Measurements from ENCODE around the gene CHCHD1.
A peak's percentile ranks its signal among the peaks of the same experiment; 100 is the strongest.
"Not testable (repeated sequence)": the region's sequence is repeated elsewhere in the genome, so short reads cannot be mapped to it uniquely, and the experiment has no call there.

The CHCHD1 gene

DNA sequence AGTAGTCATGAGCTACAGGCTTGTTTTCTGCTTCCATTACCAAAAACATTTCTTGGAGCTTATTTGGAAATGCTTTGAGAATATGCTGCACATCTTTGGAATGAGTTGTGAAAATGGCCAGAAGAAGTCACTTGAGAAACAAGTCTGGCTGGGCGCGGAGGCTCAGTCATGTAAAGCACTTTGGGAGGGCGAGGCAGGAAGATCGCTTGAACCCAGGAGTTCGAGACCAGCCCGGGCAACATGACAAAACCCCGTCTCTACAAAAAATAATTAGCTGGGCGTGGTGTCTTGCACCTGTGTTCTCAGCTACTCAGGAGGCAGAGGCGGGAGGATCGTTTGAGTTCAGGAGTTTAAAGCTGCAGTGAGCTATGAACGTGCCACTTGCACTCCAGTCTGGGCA is 882 bp upstream of the CHCHD1 start:
- no peaks in the 10 kb centered on the region for H3K9me3 ChIP-seq (ENCODE audit: control insufficient read depth, low read length)
- peaks cover 24% of the 10 kb centered on the region for H3K4me1 ChIP-seq (ENCODE audit: control insufficient read depth, insufficient read depth, low read length, poor library complexity, severe bottlenecking)
- peaks cover 15% of the 10 kb centered on the region for H3K36me3 ChIP-seq (ENCODE audit: control insufficient read depth, insufficient read depth, low read length)
- H3K27ac ChIP-seq (ENCODE audit: insufficient read depth, low read length, poor library complexity, severe bottlenecking) = no peak overlapping the region
- H3K27me3 ChIP-seq (replicated peaks; ENCODE audit: control insufficient read depth, insufficient read depth, low read length, poor library complexity, severe bottlenecking) = no peaks in the 10 kb centered on the region
- no peak for DNase-seq
- peak overlapping the region; percentile 84 for H3K4me3 ChIP-seq (ENCODE audit: insufficient read depth, low read depth, low read length, poor library complexity, severe bottlenecking)

DNA sequence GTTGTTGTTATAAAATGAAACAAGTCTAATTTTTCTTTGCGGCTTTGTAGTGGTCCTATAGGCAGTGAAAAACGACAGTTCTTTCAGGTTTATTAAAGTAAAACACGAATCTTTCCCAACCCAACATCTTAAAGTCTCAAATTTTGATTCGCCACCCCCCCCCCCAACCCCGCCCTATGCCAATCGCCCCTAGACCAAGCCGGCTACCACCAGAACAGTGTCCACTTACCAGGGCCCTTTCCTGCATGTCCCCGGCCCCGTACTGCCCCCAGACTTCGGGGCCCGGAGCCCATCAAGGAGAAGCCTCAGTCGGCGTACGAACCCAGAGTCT is 335 bp upstream of the CHCHD1 start:
- H3K27ac ChIP-seq (ENCODE audit: insufficient read depth, low read length, poor library complexity, severe bottlenecking) = peak overlapping the region; percentile 86
- peaks cover 12% of the 10 kb centered on the region for H3K36me3 ChIP-seq (ENCODE audit: control insufficient read depth, insufficient read depth, low read length)
- H3K4me3 ChIP-seq (ENCODE audit: insufficient read depth, low read depth, low read length, poor library complexity, severe bottlenecking) = peak overlapping the region; percentile 84
- H3K9me3 ChIP-seq (ENCODE audit: control insufficient read depth, low read length) = no peaks in the 10 kb centered on the region
- no peaks in the 10 kb centered on the region for H3K27me3 ChIP-seq (replicated peaks; ENCODE audit: control insufficient read depth, insufficient read depth, low read length, poor library complexity, severe bottlenecking)
- DNase-seq = no peak
- peaks cover 27% of the 10 kb centered on the region for H3K4me1 ChIP-seq (ENCODE audit: control insufficient read depth, insufficient read depth, low read length, poor library complexity, severe bottlenecking)

- Histone ChIP-seq H3K4me1 (ENCODE audit: control insufficient read depth, insufficient read depth, low read length, poor library complexity, severe bottlenecking) (peaks cover 30% of the 10 kb centered on the region), H3K9me3 (ENCODE audit: control insufficient read depth, low read length) (no peaks in the 10 kb centered on the region), H3K27ac (ENCODE audit: insufficient read depth, low read length, poor library complexity, severe bottlenecking) (peak overlapping the region; percentile 86), H3K4me3 (ENCODE audit: insufficient read depth, low read depth, low read length, poor library complexity, severe bottlenecking) (peak overlapping the region; percentile 84), H3K36me3 (ENCODE audit: control insufficient read depth, insufficient read depth, low read length) (peaks cover 12% of the 10 kb centered on the region), H3K27me3 (replicated peaks; ENCODE audit: control insufficient read depth, insufficient read depth, low read length, poor library complexity, severe bottlenecking) (no peaks in the 10 kb centered on the region)
- DNase-seq = no peak
These were observed 869 bp downstream of the CHCHD1 start for GRCh38 chr10:73782749-73783085.

GRCh38 chr10:73785211-73785720 is 3.4 kb downstream of the CHCHD1 start, which contains the start of gene ZSWIM8:
Gene ZSWIM8, plus strand, starts transcription at chr10:73785606. Its CDS starts 273 bp downstream, at chr10:73785879.
- Histone ChIP-seq H3K4me1 (ENCODE audit: control insufficient read depth, insufficient read depth, low read length, poor library complexity, severe bottlenecking) (peaks cover 27% of the 10 kb centered on the region), H3K4me3 (ENCODE audit: insufficient read depth, low read depth, low read length, poor library complexity, severe bottlenecking) (peak within 1 kb of the TSS; percentile 67), H3K9me3 (ENCODE audit: control insufficient read depth, low read length) (no peaks in the 10 kb centered on the region), H3K27ac (ENCODE audit: insufficient read depth, low read length, poor library complexity, severe bottlenecking) (peak within 1 kb of the TSS; percentile 66), H3K27me3 (replicated peaks; ENCODE audit: control insufficient read depth, insufficient read depth, low read length, poor library complexity, severe bottlenecking) (no peaks in the 10 kb centered on the region), H3K36me3 (ENCODE audit: control insufficient read depth, insufficient read depth, low read length) (peaks cover 18% of the 10 kb centered on the region)
- DNase-seq = peak; percentile 74 to 83 (median 82)

GRCh38 chr10:73785721-73786511 is 4.1 kb downstream of the CHCHD1 start:
- no peaks in the 10 kb centered on the region for H3K27me3 ChIP-seq (replicated peaks; ENCODE audit: control insufficient read depth, insufficient read depth, low read length, poor library complexity, severe bottlenecking)
- H3K4me1 ChIP-seq (ENCODE audit: control insufficient read depth, insufficient read depth, low read length, poor library complexity, severe bottlenecking) = peaks cover 23% of the 10 kb centered on the region
- no peaks in the 10 kb centered on the region for H3K9me3 ChIP-seq (ENCODE audit: control insufficient read depth, low read length)
- peak; percentile 16 to 35 (median 23) for DNase-seq
- peaks cover 25% of the 10 kb centered on the region for H3K36me3 ChIP-seq (ENCODE audit: control insufficient read depth, insufficient read depth, low read length)
- peak overlapping the region; percentile 66 for H3K27ac ChIP-seq (ENCODE audit: insufficient read depth, low read length, poor library complexity, severe bottlenecking)
- peak overlapping the region; percentile 67 for H3K4me3 ChIP-seq (ENCODE audit: insufficient read depth, low read depth, low read length, poor library complexity, severe bottlenecking)

DNA sequence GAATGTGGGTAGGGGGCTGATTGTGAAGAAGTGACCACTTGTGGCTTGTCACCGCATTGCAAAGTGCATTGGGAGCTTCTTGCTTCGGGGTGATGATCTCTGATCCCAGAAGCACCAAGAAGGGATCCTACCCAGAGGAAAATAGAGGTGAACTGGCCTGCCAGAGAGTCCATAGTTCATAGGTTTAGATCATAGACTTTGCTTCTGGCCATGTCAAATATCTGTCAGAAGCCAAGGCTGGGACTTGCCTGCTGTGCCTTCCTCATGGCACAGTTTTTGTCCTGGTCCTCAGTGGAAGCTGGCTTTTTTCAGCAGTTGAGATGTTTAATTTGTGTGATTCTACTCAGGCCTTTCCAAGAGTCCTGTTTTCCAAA is 4.7 kb downstream of the CHCHD1 start:
- Histone ChIP-seq H3K4me1 (ENCODE audit: control insufficient read depth, insufficient read depth, low read length, poor library complexity, severe bottlenecking) (peaks cover 20% of the 10 kb centered on the region), H3K27ac (ENCODE audit: insufficient read depth, low read length, poor library complexity, severe bottlenecking) (peak overlapping the region; percentile 66), H3K36me3 (ENCODE audit: control insufficient read depth, insufficient read depth, low read length) (peaks cover 31% of the 10 kb centered on the region), H3K4me3 (ENCODE audit: insufficient read depth, low read depth, low read length, poor library complexity, severe bottlenecking) (peak overlapping the region; percentile 67), H3K9me3 (ENCODE audit: control insufficient read depth, low read length) (no peaks in the 10 kb centered on the region), H3K27me3 (replicated peaks; ENCODE audit: control insufficient read depth, insufficient read depth, low read length, poor library complexity, severe bottlenecking) (no peaks in the 10 kb centered on the region)
- DNase-seq = no peak

- peaks cover 38% of the 10 kb centered on the region for H3K36me3 ChIP-seq (ENCODE audit: control insufficient read depth, insufficient read depth, low read length)
- DNase-seq; H3K27me3 ChIP-seq (replicated peaks; ENCODE audit: control insufficient read depth, insufficient read depth, low read length, poor library complexity, severe bottlenecking); H3K4me3 ChIP-seq (ENCODE audit: insufficient read depth, low read depth, low read length, poor library complexity, severe bottlenecking); H3K9me3 ChIP-seq (ENCODE audit: control insufficient read depth, low read length); H3K27ac ChIP-seq (ENCODE audit: insufficient read depth, low read length, poor library complexity, severe bottlenecking): not testable (repeated sequence)
- peaks cover 20% of the 10 kb centered on the region for H3K4me1 ChIP-seq (ENCODE audit: control insufficient read depth, insufficient read depth, low read length, poor library complexity, severe bottlenecking)
These were observed 5.4 kb downstream of the CHCHD1 start for GRCh38 chr10:73787031-73787800.

GRCh38 chr10:73788864-73789658 is 7.2 kb downstream of the CHCHD1 start:
- Histone ChIP-seq H3K27me3 (replicated peaks; ENCODE audit: control insufficient read depth, insufficient read depth, low read length, poor library complexity, severe bottlenecking) (no peaks in the 10 kb centered on the region), H3K4me1 (ENCODE audit: control insufficient read depth, insufficient read depth, low read length, poor library complexity, severe bottlenecking) (peaks cover 12% of the 10 kb centered on the region), H3K9me3 (ENCODE audit: control insufficient read depth, low read length) (no peaks in the 10 kb centered on the region), H3K4me3 (ENCODE audit: insufficient read depth, low read depth, low read length, poor library complexity, severe bottlenecking) (no peak overlapping the region), H3K36me3 (ENCODE audit: control insufficient read depth, insufficient read depth, low read length) (peaks cover 51% of the 10 kb centered on the region), H3K27ac (ENCODE audit: insufficient read depth, low read length, poor library complexity, severe bottlenecking) (no peak overlapping the region)
- DNase-seq = no peak

- H3K4me1 ChIP-seq (ENCODE audit: control insufficient read depth, insufficient read depth, low read length, poor library complexity, severe bottlenecking) = peaks cover 12% of the 10 kb centered on the region
- H3K9me3 ChIP-seq (ENCODE audit: control insufficient read depth, low read length) = no peaks in the 10 kb centered on the region
- H3K27ac ChIP-seq (ENCODE audit: insufficient read depth, low read length, poor library complexity, severe bottlenecking) = no peak overlapping the region
- no peak for DNase-seq
- H3K36me3 ChIP-seq (ENCODE audit: control insufficient read depth, insufficient read depth, low read length) = peaks cover 57% of the 10 kb centered on the region
- H3K4me3 ChIP-seq (ENCODE audit: insufficient read depth, low read depth, low read length, poor library complexity, severe bottlenecking) = no peak overlapping the region
- H3K27me3 ChIP-seq (replicated peaks; ENCODE audit: control insufficient read depth, insufficient read depth, low read length, poor library complexity, severe bottlenecking) = no peaks in the 10 kb centered on the region
These were observed 7.8 kb downstream of the CHCHD1 start for GRCh38 chr10:73789659-73790055.

All from effector memory CD4-positive, alpha-beta T cell (primary cell).